ENCODE data around the gene UBAC2. TPM values are rescaled to one million over a fixed set of nuclear protein-coding genes. Genes with fewer than 3 reads are reported as not detected.

UBAC2 gene
- total and polyA plus RNA-seq, 2 of the 4 experiments (the other 2 are of a cell fraction) = 20.8 to 36.3 TPM

DNA sequence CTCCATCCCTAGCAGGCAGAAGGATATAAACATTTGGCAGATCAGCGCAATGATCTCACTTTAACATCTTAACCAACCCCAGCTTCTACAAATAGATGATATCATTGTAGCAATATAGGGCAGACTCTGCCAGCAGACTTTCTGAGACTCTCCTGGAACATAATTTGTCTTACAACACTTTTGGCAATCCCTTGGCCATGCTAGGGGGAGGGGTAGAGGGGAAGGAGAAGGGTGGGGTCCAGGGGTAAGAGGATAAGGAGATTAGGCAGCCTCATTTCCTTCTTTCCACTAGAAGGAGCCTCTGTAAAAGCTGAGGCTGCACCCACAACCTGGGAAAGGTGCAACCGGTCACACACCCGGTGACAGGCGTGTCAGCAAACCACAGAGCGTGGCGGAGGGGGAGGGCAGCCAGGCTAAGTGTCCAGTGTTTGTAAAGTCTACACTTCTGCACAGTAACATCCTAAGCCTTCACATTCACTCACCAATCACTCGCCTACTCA lies 8.7 kb upstream of the UBAC2 start:
- peak overlapping the region; percentile 16; the same call in 1 of the 2 replicates for H3K27ac ChIP-seq (ENCODE audit: insufficient read depth, low read length)
- H3K4me3 ChIP-seq (ENCODE audit: insufficient read depth, low read depth, low read length) = no peak overlapping the region
- peak overlapping the region; percentile 4; the same call in 1 of the 2 replicates for H3K4me2 ChIP-seq (ENCODE audit: low read depth, low read length)
- no peaks in the 10 kb centered on the region for H3K36me3 ChIP-seq (ENCODE audit: control insufficient read depth, insufficient read depth, low read length)
- H3K9me1 ChIP-seq (ENCODE audit: insufficient read depth, low read length) = 0 out of 2 replicates have a peak, but pooled peaks cover 4% of the 10 kb centered on the region
- ATAC-seq (ENCODE audit: low read depth) = peak; percentile 93
- H4K8ac ChIP-seq (ENCODE audit: low read depth in 2 of 2, low read length in 2 of 2) = no peak overlapping the region
- peaks cover 10% of the 10 kb centered on the region for H3K27me3 ChIP-seq (ENCODE audit: control insufficient read depth, insufficient read depth, low read length)
- H3K79me1 ChIP-seq (ENCODE audit: low read depth in 1 of 2, low read length in 2 of 2) = no peaks in the 10 kb centered on the region
- CTCF ChIA-PET = interaction anchor here (0.6 to 1.4 kb wide), 2 partner anchors 78 to 482 kb away, joined by 3 read pairs; no protein-coding TSS in a partner anchor
- H2BK120ac ChIP-seq (ENCODE audit: low read depth, low read length) = no peak overlapping the region
- H3K23ac ChIP-seq (ENCODE audit: low read depth, low read length) = no peak overlapping the region
- no peak overlapping the region for H2BK15ac ChIP-seq (ENCODE audit: low read depth, low read length)
- no peak overlapping the region for H3K4ac ChIP-seq (ENCODE audit: low read depth, low read length)
- no peak overlapping the region for H2AK9ac ChIP-seq (replicated peaks; ENCODE audit: low read depth, low read length, poor library complexity)
- no peak overlapping the region; the same call in 1 of the 2 replicates for H4K5ac ChIP-seq (ENCODE audit: low read depth, low read length)
- H3K56ac ChIP-seq (ENCODE audit: extremely low read depth, insufficient read depth, low read length) = no peak overlapping the region
- no peak overlapping the region for H3K14ac ChIP-seq (replicated peaks; ENCODE audit: low read depth, low read length)
- no TSS peak for BruUV-seq (replicated peaks)
- no peak overlapping the region for H3K9ac ChIP-seq (ENCODE audit: low read depth, low read length)
- POLR2A ChIA-PET (ENCODE audit: unreplicated experiment) = no interaction called here
- H2AFZ ChIP-seq (replicated peaks; ENCODE audit: low read length, poor library complexity) = no peak overlapping the region
- H3K18ac ChIP-seq (ENCODE audit: low read depth, low read length) = no peak overlapping the region
- in situ Hi-C loops (cut with MboI; ENCODE audit: low sequenced_read_pairs) = no loop called here
- H2AK5ac ChIP-seq (ENCODE audit: low read depth, low read length) = no peak overlapping the region
- H2BK5ac ChIP-seq (ENCODE audit: low read depth, low read length, poor library complexity, severe bottlenecking) = no peak overlapping the region
- H4K20me1 ChIP-seq (ENCODE audit: insufficient read depth, low read length) = 0 out of 2 replicates have a peak, but pooled peaks cover 2% of the 10 kb centered on the region
- no peak overlapping the region for H2BK20ac ChIP-seq (ENCODE audit: low read depth, low read length)
- H3K4me1 ChIP-seq (ENCODE audit: control insufficient read depth, insufficient read depth, low read length) = peaks cover 7% of the 10 kb centered on the region
- dilution Hi-C loops (cut with HindIII; ENCODE audit: low sequenced_read_pairs, unreplicated experiment) = no loop called here
- peak; percentile 74 for DNase-seq
- no CpG with 5 or more reads among the region's 7 CpGs for WGBS, 2 experiments (ENCODE audit: extremely low coverage in 2 of 2, insufficient read length in 1 of 2)
- TF ChIP-seq RCOR1 (IDR thresholded peaks at IDR 0.05; ENCODE audit: insufficient replicate concordance, low read length) = no peak
- no peak for TF ChIP-seq SMC3 (IDR thresholded peaks at IDR 0.05; ENCODE audit: low read depth, low read length)
- TF ChIP-seq, protein P1, sequence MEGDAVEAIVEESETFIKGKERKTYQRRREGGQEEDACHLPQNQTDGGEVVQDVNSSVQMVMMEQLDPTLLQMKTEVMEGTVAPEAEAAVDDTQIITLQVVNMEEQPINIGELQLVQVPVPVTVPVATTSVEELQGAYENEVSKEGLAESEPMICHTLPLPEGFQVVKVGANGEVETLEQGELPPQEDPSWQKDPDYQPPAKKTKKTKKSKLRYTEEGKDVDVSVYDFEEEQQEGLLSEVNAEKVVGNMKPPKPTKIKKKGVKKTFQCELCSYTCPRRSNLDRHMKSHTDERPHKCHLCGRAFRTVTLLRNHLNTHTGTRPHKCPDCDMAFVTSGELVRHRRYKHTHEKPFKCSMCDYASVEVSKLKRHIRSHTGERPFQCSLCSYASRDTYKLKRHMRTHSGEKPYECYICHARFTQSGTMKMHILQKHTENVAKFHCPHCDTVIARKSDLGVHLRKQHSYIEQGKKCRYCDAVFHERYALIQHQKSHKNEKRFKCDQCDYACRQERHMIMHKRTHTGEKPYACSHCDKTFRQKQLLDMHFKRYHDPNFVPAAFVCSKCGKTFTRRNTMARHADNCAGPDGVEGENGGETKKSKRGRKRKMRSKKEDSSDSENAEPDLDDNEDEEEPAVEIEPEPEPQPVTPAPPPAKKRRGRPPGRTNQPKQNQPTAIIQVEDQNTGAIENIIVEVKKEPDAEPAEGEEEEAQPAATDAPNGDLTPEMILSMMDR (conservative IDR thresholded peaks at IDR 0.05; ENCODE audit: low read depth, low read length) = no peak
- TF ChIP-seq MAFK (IDR thresholded peaks at IDR 0.05; ENCODE audit: low read depth, low read length) = no peak
- TF ChIP-seq CEBPB (IDR thresholded peaks at IDR 0.05; ENCODE audit: low read depth, low read length) = no peak
- TF ChIP-seq ELK1 (IDR thresholded peaks at IDR 0.05; ENCODE audit: borderline replicate concordance, low read depth, low read length) = no peak
- TF ChIP-seq, protein P2, sequence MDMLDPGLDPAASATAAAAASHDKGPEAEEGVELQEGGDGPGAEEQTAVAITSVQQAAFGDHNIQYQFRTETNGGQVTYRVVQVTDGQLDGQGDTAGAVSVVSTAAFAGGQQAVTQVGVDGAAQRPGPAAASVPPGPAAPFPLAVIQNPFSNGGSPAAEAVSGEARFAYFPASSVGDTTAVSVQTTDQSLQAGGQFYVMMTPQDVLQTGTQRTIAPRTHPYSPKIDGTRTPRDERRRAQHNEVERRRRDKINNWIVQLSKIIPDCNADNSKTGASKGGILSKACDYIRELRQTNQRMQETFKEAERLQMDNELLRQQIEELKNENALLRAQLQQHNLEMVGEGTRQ (IDR thresholded peaks at IDR 0.05; ENCODE audit: low read depth, low read length) = no peak
- no peak for TF ChIP-seq MAZ (IDR thresholded peaks at IDR 0.05; ENCODE audit: borderline replicate concordance, low read depth, low read length)
- no peaks in the 10 kb centered on the region for H3K9me3 ChIP-seq (ENCODE audit: control insufficient read depth, insufficient read depth, low read length)
- intact Hi-C loops (cut with micrococcal nuclease) = no loop called here
- no peak overlapping the region for H4K91ac ChIP-seq (ENCODE audit: insufficient read depth, low read depth, low read length)

Data from IMR-90 (cell line).